OCI-LY3 (cell line): ENCODE measurements around the gene NEDD8.

Experiments used
- CTCF ChIP-seq: fragments of 200-600, 300-600 bp; sonication (generic); IDR thresholded peaks from 2 replicates; pipeline ENCODE4 v1.5.1; 2014; ENCODE audit warnings: antibody characterized with exemption, low read length, low read depth
- EZH2phosphoT487 ChIP-seq: fragments of 200-600 bp; shearing (Covaris generic); IDR thresholded peaks from 2 replicates; pipeline ENCODE4 v1.6.1; 2018; ENCODE audit warnings: antibody characterized with exemption, mixed run types, low read depth

- TF ChIP-seq CTCF (no peak), EZH2phosphoT487 (no peak)
Measured at GRCh38 chr14:24269910-24270536, 37.9 kb upstream of the NEDD8 start.
